HepG2 (cell line): ENCODE data around the gene AATF. TPM values are rescaled to one million over a fixed set of nuclear protein-coding genes. Genes with fewer than 3 reads are reported as not detected.

Experiments
- ATAC-seq: fragments of 200-7000 bp; cut with Tn5 transposase; 3 replicates; pipeline ENCODE4 v1.9.1; 2020; ENCODE audit warnings: mild to moderate bottlenecking, moderate library complexity
- BruUV-seq: library from RNA; stranded (reverse); fragments of 400-500 nt; replicated peaks from 2 replicates; lab custom pipeline; 2021; lab: Mats Ljungman, UMichigan
- CTCF ChIA-PET: fragments of 300-600 bp; formaldehyde crosslinking; extraction: SDS; loops from one replicate; lab custom pipeline; 2021; ENCODE audit warnings: low total read pairs, inconsistent platforms, low intra/inter-chr PET ratio; lab: Yijun Ruan, JAX
- POLR2A ChIA-PET: fragments of 350-600 bp; sonication (Branson Sonifier 250); formaldehyde crosslinking; loops from one replicate; lab custom pipeline; 2020; ENCODE audit warnings: antibody characterized with exemption, inconsistent platforms; lab: Yijun Ruan, JAX
- DNase-seq: peaks from one replicate; pipeline ENCODE4 v3.0.0-alpha.2; 2015; ENCODE audit warnings: low spot score
- FAIRE-seq: peaks from 3 replicates; lab custom pipeline; 2011; peaks lifted over from hg19 to GRCh38; lab: Jason Lieb, UNC
- H2AFZ ChIP-seq: one replicate; pipeline ENCODE4 v1.6.1; 2011; ENCODE audit warnings: low read length, inconsistent platforms
- H3K27ac ChIP-seq: fragments of 300-600 bp; 3 replicates; pipeline ENCODE4 v1.8.0; 2011; ENCODE audit warnings: mixed run types, mild to moderate bottlenecking, mixed read lengths, low read length, inconsistent platforms; ENCODE audit not compliant: insufficient read depth; ENCODE audit errors: extremely low read length
- H3K27me3 ChIP-seq, 2 experiments: fragments of 200-600 bp in 1 of 2; 2 replicates in 1 of 2; 3 replicates in 1 of 2; pipeline versions ENCODE4 v1.6.0 to v1.8.0; 2011; ENCODE audit warnings: low read length in 2 of 2, mild to moderate bottlenecking in 2 of 2, moderate library complexity in 2 of 2, inconsistent platforms in 1 of 2; ENCODE audit not compliant: insufficient read depth in 2 of 2, control insufficient read depth in 1 of 2
- H3K36me3 ChIP-seq, 2 experiments: fragments of 200-600 bp in 1 of 2; replicated peaks in 1 of 2; 2 replicates in 1 of 2; 3 replicates in 1 of 2; pipeline versions ENCODE4 v1.5.1 to v1.8.0; 2011; ENCODE audit warnings: low read length in 2 of 2, inconsistent platforms in 1 of 2; ENCODE audit not compliant: insufficient read depth in 2 of 2, control insufficient read depth in 1 of 2
- H3K4me1 ChIP-seq: 2 replicates; pipeline ENCODE4 v1.5.1; 2012; ENCODE audit warnings: low read length, inconsistent platforms; ENCODE audit not compliant: insufficient read depth
- H3K4me2 ChIP-seq: 2 replicates; pipeline ENCODE4 v1.6.0; 2011; ENCODE audit warnings: low read depth, low read length, inconsistent platforms
- H3K4me3 ChIP-seq, 3 experiments: fragments of 200-600 bp in 1 of 3; sonication (generic), shearing (Covaris generic) in 1 of 3; replicated peaks in 1 of 3; 2 replicates each; pipeline ENCODE4 v1.5.1; 2011 to 2016; ENCODE audit warnings: low read length in 3 of 3, inconsistent platforms in 2 of 3, low read depth in 2 of 3, mild to moderate bottlenecking in 2 of 3, control low read depth in 1 of 3, mixed read lengths in 1 of 3; ENCODE audit not compliant: insufficient read depth in 1 of 3
- H3K79me2 ChIP-seq: one replicate; pipeline ENCODE4 v1.6.1; 2011; ENCODE audit warnings: low read length, inconsistent platforms; ENCODE audit not compliant: insufficient read depth
- H3K9ac ChIP-seq: 2 replicates; pipeline ENCODE4 v1.6.0; 2011; ENCODE audit warnings: mild to moderate bottlenecking, low read depth, low read length, inconsistent platforms; ENCODE audit not compliant: insufficient read depth
- H3K9me3 ChIP-seq: 2 replicates; pipeline ENCODE4 v1.5.1; 2012; ENCODE audit warnings: mild to moderate bottlenecking, low read length
- H4K20me1 ChIP-seq: 2 replicates; pipeline ENCODE4 v1.6.0; 2011; ENCODE audit warnings: inconsistent platforms, mild to moderate bottlenecking, low read length, moderate library complexity; ENCODE audit not compliant: insufficient read depth
- ATF2 ChIP-seq: sonication (generic); formaldehyde crosslinking; IDR thresholded peaks from 2 replicates; pipeline ENCODE4 v1.4.0; 2020; ENCODE audit warnings: missing genetic modification reagents
- ESRRA ChIP-seq: sonication (generic); formaldehyde crosslinking; IDR thresholded peaks from 2 replicates; pipeline ENCODE4 v1.5.1; 2020; ENCODE audit warnings: mild to moderate bottlenecking, low read depth, missing genetic modification reagents
- NCOA1 ChIP-seq: sonication (generic); formaldehyde crosslinking; IDR thresholded peaks from 2 replicates; pipeline ENCODE4 v1.9.0; 2021; ENCODE audit warnings: missing genetic modification reagents
- NFKB2 ChIP-seq: sonication (generic); formaldehyde crosslinking; IDR thresholded peaks from 2 replicates; pipeline ENCODE4 v1.4.0; 2020; ENCODE audit warnings: missing genetic modification reagents, borderline replicate concordance
- NKX3-1 ChIP-seq: sonication (generic); formaldehyde crosslinking; IDR thresholded peaks from 2 replicates; pipeline ENCODE4 v1.5.0; 2020; ENCODE audit warnings: missing genetic modification reagents
- TGIF2 ChIP-seq: IDR thresholded peaks from 2 replicates; pipeline ENCODE4 v1.6.1; 2016; ENCODE audit warnings: control low read depth, missing compliant biosample characterization
- ZFAT ChIP-seq: sonication (generic); formaldehyde crosslinking; conservative IDR thresholded peaks from 2 replicates; pipeline ENCODE4 v1.8.1; 2023; ENCODE audit warnings: missing genetic modification reagents, inconsistent platforms
- ZNF263 ChIP-seq: sonication (generic); formaldehyde crosslinking; IDR thresholded peaks from 2 replicates; pipeline ENCODE4 v1.4.0; 2020; ENCODE audit warnings: missing genetic modification reagents
- ZNF292 ChIP-seq: sonication (generic); formaldehyde crosslinking; IDR thresholded peaks from 2 replicates; pipeline ENCODE4 v1.8.1; 2022; ENCODE audit warnings: mild to moderate bottlenecking, low read depth, missing genetic modification reagents, borderline replicate concordance
- ZNF432 ChIP-seq: sonication (generic); formaldehyde crosslinking; IDR thresholded peaks from 2 replicates; pipeline ENCODE4 v1.5.0; 2020; ENCODE audit warnings: missing genetic modification reagents, mild to moderate bottlenecking, borderline replicate concordance
- ZNF710 ChIP-seq: sonication (generic); formaldehyde crosslinking; IDR thresholded peaks from 2 replicates; pipeline ENCODE4 v1.5.0; 2020; ENCODE audit warnings: mild to moderate bottlenecking, missing genetic modification reagents, borderline replicate concordance
- ZNF766 ChIP-seq: sonication (generic); formaldehyde crosslinking; IDR thresholded peaks from 2 replicates; pipeline ENCODE4 v1.5.0; 2020; ENCODE audit warnings: missing genetic modification reagents, borderline replicate concordance
- ZNF879 ChIP-seq: sonication (generic); formaldehyde crosslinking; IDR thresholded peaks from 2 replicates; pipeline ENCODE4 v1.8.1; 2023; ENCODE audit warnings: missing genetic modification reagents
- WGBS: methylation state at CpG from one replicate; pipeline ENCODE4 v1.1.6; 2017; ENCODE audit warnings: low lambda C conversion rate; 5-methylcytosine and 5-hydroxymethylcytosine counted together
- in situ Hi-C: cut with HindIII; loops from 2 replicates; pipeline ENCODE4 v1.10.0; 2017; ENCODE audit warnings: low pct_unique_long_range_greater_than_20kb; ENCODE audit not compliant: extremely low pct_ligation_motif_present
- intact Hi-C: fragments of 100-400 bp; cut with micrococcal nuclease; formaldehyde crosslinking; loops from one replicate; pipeline ENCODE4 v1.10.0; 2022; ENCODE audit not compliant: unreplicated experiment
- polyA plus RNA-seq, 8 experiments: library from polyadenylated mRNA; depleted of rRNA in 3 of 8; stranded (reverse) in 7 of 8; unstranded in 1 of 8; fragments of >200 nt; fragmentation: Illumina TruSeq in 4 of 8; extraction: Trizol in 4 of 8; gene quantifications; 2 replicates each; pipeline versions ENCODE4 v1.2.1 to v1.2.3, GENCODE V29; 2011 to 2016; ENCODE audit warnings: low read depth in 4 of 8, missing spikeins in 1 of 8, mixed read lengths in 1 of 8; ENCODE audit not compliant: insufficient read depth in 1 of 8
- total RNA-seq, 5 experiments: library from RNA; depleted of rRNA; stranded (reverse); fragments of >200 nt; fragmentation: Illumina TruSeq; extraction: Trizol; gene quantifications; 2 replicates each; pipeline ENCODE4 v1.2.3, GENCODE V29; 2016; ENCODE audit warnings: low read depth in 1 of 5
- TF ChIP-seq, protein P1 (sequence below): IDR thresholded peaks from 2 replicates; pipeline ENCODE4 v1.6.1; 2016; ENCODE audit warnings: missing compliant biosample characterization, missing genetic modification reagents, borderline replicate concordance
- TF ChIP-seq, protein P2 (sequence below): sonication (generic); IDR thresholded peaks from 2 replicates; pipeline ENCODE4 v1.6.1; 2016; ENCODE audit warnings: low read depth, borderline replicate concordance

Gene AATF
- total and polyA plus RNA-seq, 2 of the 13 experiments (the other 11 are each of a cell fraction or from before 2014, with no cell fraction given) = 9.1 to 53.3 TPM

- Histone ChIP-seq H3K27me3 (no peaks in the 10 kb centered on the region), H3K4me2 (no peak overlapping the region)
- TF ChIP-seq, protein P1, sequence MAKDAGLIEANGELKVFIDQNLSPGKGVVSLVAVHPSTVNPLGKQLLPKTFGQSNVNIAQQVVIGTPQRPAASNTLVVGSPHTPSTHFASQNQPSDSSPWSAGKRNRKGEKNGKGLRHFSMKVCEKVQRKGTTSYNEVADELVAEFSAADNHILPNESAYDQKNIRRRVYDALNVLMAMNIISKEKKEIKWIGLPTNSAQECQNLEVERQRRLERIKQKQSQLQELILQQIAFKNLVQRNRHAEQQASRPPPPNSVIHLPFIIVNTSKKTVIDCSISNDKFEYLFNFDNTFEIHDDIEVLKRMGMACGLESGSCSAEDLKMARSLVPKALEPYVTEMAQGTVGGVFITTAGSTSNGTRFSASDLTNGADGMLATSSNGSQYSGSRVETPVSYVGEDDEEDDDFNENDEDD (CRISPR knock-in tag) = no peak
- TF ChIP-seq ATF2 (no peak), ZNF432 (CRISPR knock-in tag) (no peak), ZNF263 (no peak)
- TF ChIP-seq, all 625 proteins: peak for 0
- Histone ChIP-seq H3K4me3 (no peak overlapping the region), H3K4me1 (peaks cover 13% of the 10 kb centered on the region), H3K79me2 (no peaks in the 10 kb centered on the region), H2AFZ (no peak overlapping the region), H3K27ac (no peak overlapping the region), H3K9me3 (no peaks in the 10 kb centered on the region), H4K20me1 (no peaks in the 10 kb centered on the region), H3K36me3 (peaks cover 13 to 80% of the 10 kb centered on the region in 2 experiments), H3K9ac (no peak overlapping the region)
- CTCF ChIA-PET = no interaction called here
- intact Hi-C loops (no loop called here), in situ Hi-C loops (no loop called here)
- BruUV-seq = no TSS peak
- ATAC-seq (no peak), DNase-seq (no peak), FAIRE-seq (no peak)
- WGBS = 96% methylated on average over 9 of the region's 11 CpGs
- POLR2A ChIA-PET = no interaction called here
Measured at GRCh38 chr17:37088913-37089312, 140.2 kb downstream of the AATF start.

- H2AFZ ChIP-seq = no peak overlapping the region
- no TSS peak for BruUV-seq
- intact Hi-C loops (no loop called here), in situ Hi-C loops (no loop called here)
- ChIA-PET CTCF (no interaction called here), POLR2A (no interaction called here)
- H3K4me3 ChIP-seq = no peak overlapping the region
- H3K9ac ChIP-seq = no peak overlapping the region
- FAIRE-seq (no peak), DNase-seq (no peak), ATAC-seq (no peak)
- H3K4me2 ChIP-seq = no peak overlapping the region
- no peak overlapping the region for H3K27ac ChIP-seq
- H3K27me3 ChIP-seq = no peaks in the 10 kb centered on the region
- no peaks in the 10 kb centered on the region for H4K20me1 ChIP-seq
- peaks cover 17 to 91% of the 10 kb centered on the region in 2 experiments for H3K36me3 ChIP-seq
- H3K4me1 ChIP-seq = peaks cover 3% of the 10 kb centered on the region
- WGBS = 97% methylated on average over 7 of the region's 7 CpGs
- H3K79me2 ChIP-seq = no peaks in the 10 kb centered on the region
- H3K9me3 ChIP-seq = no peaks in the 10 kb centered on the region
- TF ChIP-seq ZNF879 (CRISPR knock-in tag) (no peak), NFKB2 (CRISPR knock-in tag) (no peak), ZNF292 (no peak), ZNF710 (no peak), ESRRA (CRISPR knock-in tag) (no peak), TGIF2 (no peak), ZFAT (CRISPR knock-in tag) (no peak), NKX3-1 (no peak), ZNF766 (no peak), NCOA1 (no peak)
- TF ChIP-seq, protein P2, sequence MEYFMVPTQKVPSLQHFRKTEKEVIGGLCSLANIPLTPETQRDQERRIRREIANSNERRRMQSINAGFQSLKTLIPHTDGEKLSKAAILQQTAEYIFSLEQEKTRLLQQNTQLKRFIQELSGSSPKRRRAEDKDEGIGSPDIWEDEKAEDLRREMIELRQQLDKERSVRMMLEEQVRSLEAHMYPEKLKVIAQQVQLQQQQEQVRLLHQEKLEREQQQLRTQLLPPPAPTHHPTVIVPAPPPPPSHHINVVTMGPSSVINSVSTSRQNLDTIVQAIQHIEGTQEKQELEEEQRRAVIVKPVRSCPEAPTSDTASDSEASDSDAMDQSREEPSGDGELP = no peak
Measured at GRCh38 chr17:37089956-37090355, 141.2 kb downstream of the AATF start.
